Activated T-cell treated with anti-CD3 and anti-CD28 coated beads, Interleukin-2, amount 50 U/mL, for 1 hour (primary cell): ENCODE results near the gene THSD7A.

Experiments used
- DNase-seq: peaks from one replicate; pipeline ENCODE4 v3.0.0-alpha.2; 2020

THSD7A gene

DNA sequence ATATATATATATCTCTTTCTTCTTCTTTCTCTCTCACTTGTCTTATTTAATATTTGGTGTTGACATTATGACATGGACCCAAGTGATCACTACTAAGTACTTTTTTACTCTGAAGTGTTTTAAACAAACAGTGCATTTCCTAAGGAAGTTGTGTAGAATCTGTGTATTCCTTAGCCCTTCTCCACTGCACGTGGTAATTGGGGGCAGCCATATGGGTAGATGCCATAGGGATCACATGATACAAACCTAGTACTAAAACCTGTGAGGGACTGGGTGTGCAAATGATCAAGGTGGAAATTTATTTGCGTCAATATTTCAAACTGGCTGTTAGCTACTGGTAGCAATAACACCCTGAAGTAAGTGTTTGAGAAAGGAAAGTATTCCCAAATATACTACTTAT is 25.0 kb downstream of the THSD7A start:
- no peak for DNase-seq

DNA sequence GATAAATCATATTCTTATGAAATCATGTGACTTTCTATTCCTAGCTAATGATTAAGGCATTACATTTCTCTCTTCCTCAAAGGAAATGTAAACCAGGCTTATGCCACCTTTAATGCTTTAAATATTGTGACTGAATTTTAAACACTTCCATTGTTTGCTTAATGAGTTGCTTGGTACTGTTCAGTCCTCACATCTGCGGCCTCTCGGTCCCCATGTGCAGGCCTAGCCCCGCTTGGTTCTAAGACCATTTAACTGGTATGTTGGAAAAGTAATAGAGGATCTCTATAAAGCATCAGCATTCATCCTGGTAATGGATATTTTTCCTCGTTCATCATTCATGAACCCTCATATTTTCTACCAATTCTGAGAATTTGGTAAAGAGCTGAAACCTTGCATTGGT is 27.4 kb downstream of the THSD7A start:
- DNase-seq: no peak

DNA sequence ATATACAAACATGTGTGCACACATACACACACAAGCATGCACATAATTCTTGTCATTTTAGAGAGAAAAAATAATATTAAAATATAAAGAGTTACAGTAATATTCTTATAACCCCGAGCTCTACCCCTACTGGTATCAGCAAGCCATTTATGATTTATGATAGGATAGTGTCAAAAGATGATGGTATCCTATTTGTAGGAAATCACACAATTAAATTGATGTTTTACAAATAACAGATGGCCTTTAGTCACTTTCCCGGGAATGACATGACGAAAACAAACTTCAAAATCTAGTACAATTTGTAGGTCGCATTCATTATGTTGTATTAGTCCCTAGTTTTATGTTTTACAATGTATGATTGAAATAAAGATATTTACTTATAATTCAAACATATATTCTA is 36.8 kb downstream of the THSD7A start:
- DNase-seq: no peak

DNA sequence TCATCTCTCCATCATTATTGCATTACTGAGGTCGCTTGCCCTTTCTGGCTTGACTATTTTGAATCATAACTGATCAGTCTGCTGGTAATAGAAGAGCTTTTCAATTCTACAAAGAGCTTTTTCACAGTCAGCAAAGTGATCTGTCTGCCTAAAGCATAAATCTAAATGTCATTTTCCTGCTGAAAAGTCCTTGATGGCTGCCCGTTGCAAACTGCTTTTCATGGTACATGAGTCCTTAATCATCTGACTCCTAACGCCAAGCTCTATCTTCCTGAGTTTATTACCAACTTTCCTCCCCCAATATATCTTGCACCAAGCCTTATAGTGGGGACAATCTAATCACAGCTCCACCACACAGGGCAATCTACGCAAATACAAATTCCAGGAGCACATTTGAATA is 39.8 kb downstream of the THSD7A start:
- no peak for DNase-seq

DNA sequence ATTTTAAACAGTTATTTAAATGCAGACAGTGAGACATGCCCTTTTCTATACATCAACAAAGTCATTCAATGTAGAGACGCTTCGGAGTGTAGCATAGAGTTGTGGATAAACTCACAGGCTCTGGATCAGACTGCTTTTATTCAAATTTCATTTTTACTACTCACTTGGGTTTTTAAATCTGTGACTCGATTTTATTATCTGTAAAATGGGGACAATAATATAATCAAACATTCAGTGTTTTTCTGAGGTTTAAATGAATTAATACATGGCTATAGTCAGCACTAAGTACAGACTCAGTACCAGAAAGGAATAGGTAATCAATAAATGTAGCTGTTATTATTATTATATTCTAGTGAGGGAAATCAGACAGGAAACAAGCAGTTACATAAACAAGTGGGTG is 43.4 kb downstream of the THSD7A start:
- DNase-seq: no peak

DNA sequence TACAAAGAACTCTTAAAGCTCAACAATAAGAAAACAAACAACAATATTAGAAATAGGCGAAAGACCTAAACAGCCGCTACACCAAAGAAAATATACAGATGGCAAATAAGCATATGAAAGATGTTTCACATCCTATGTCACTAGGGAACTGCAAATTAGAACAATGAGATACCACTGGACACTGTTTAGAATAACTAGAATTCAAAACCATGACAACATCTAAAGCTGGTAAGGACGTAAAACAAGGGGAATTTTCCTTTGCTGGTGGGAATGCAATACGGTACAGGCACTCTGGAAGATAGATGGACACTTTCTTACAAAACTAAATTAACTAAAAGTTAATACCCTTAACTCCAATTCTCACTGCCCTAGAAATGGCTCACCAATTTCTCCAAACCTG is 44.5 kb downstream of the THSD7A start:
- no peak for DNase-seq

DNA sequence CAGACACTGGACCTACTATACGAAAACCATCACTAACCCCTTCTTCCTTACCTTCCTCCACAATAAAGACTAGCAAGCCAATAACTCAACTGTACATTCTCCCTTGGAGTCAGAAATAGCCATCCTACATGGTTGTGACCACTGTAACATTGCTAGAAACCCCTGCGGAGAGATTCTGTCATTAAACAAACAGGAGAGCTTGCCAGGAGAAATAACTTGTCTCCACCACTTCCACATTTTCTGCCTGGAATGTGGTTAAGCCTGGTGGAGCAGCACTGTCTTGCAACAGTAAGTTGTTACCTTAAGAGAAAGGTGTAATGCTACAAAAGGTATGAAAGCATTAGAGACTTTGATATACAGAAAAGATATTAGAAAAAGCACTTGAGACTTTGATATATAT is 45.8 kb downstream of the THSD7A start:
- DNase-seq: no peak

DNA sequence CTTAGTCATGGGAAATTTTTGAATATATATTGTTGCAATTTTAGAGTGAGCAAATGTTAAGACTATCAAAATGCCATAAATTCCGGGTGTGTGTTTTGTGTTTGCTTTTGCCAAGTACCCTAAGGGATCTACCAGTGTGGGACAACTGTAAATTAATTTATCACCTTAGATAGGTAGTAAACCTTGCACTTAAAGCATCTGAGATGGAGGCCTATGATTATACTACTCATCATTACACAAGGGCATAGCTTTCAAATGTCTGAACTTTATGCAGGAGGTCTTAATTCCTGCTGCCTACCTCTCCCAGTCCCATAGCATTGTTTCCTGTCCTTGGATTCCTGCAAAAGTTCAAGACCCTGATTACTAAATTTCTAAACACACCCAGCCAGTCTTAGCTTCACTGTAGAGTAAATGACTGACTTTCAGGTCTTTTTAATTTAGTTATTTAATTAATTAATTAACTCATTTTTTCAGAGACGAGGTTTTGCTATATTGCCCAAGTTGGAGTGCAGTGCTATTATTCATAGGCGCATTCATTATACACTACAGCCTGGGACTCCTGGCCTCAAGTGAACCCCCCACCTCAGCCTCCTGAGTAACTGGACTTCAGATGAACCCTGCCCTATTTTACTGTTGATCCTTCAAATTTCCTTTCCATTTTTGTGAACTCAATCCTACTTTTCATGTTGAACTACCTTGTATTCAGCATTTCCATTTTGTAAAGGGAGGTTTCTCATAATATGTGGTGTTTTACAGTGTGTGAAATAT is 47.0 kb downstream of the THSD7A start:
- no peak for DNase-seq

DNA sequence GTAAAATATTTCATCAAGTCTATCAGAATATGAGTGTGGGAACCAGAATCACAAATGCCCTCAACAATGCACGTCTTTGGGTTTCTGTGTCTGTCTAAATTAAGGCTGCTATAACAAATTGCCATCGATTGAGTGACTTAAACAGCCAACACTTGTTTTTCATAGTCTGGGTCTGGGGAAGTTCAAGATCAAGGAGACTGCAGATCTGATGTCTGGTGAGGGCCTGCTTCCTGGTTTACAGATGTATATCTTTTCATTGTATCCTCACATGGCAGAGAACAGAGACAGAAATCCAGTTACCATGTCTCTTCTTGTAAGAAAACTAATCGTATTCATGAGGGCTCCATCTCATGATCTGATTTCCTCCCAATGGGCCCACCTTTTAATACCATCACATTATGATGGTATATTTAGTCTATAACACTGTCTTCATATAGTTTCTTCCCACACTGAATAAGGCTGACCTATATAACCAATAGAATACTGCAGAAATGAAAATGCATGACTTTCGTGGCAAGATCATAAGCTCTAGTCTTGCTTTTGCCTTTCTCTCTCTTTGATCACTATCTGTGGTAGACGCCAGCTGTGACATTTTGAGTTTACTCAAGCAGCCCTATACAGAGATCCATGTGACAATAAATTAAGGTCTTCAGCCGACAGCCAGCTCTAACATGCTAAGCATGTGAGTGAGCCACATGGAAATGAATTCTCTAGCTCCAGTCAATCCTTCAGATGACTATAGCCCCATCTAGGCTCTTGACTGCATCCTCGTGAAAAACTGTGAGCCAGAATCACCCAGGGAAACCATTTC is 51.9 kb downstream of the THSD7A start:
- no peak for DNase-seq

DNA sequence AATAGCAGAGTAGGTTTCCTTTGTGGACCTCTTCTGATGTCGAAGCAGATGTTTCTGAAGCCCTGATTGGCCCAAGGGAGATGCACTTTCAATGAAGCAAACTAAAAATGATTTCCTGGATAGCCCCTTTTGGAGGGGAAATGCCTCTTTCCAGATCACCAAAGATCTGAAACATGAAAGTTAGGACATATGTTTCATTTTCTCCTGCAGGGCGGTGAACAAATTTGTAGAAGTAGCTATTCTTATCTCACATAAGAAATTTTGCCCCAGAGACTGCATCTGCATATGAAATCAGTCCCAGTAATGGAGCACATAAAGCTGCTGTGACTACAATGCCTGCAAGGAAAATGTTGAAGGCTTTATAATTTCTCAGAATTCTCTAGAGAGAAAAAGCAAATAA is 56.0 kb downstream of the THSD7A start:
- no peak for DNase-seq

DNA sequence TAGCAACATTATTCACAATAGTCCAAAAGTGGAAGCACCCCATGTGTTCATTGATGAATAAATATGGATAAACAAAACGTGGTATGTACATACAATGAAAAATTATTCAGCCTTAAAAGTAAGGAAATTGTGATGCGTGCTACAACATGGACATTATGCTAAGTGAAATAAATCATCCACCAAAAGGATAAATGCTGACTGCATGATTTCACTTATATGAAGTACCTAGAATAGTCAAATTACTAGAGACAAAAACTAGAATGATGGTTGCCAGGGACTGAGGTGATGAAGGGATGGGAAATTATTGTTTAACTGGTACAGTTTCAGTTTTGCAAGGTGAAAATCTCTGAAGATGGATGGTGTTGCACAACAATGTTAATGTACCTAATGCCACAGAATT is 56.6 kb downstream of the THSD7A start:
- no peak for DNase-seq

DNA sequence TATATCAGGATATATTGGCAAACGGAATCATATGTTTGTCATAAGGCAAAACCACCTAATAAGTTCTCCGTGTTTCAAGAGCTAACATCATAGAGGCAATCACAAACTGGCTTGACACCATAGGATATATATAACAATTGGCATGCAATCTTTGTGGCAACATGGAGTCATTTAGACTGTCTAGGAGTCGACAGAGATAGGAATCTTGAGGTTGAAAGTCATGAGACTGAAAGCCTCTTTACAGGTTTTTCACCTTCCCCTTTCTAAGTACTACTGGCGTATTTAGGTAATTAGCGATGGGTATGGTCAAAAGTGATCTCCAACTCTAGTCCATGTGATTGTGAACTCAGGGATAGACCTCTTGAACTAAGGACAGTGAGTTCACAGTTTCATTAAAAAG is 63.7 kb downstream of the THSD7A start:
- DNase-seq: no peak

DNA sequence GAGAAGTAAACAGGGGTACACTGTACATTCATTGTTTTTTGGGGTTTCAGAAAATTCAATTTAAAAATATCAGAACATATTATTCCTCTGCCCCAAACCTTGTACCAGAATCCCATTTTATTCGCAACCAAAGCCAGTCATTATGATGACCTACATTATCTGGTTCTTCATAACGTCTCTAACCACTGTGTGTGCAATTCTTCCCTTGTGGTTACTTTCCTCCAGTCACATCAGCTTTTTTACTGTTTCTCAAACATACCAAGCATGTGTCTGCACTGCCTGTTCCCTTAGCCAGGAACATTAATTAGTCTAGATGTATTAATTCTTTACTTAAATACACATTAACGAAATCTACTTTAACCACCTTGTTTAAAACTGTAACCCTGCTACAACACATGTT is 64.8 kb downstream of the THSD7A start:
- no peak for DNase-seq

DNA sequence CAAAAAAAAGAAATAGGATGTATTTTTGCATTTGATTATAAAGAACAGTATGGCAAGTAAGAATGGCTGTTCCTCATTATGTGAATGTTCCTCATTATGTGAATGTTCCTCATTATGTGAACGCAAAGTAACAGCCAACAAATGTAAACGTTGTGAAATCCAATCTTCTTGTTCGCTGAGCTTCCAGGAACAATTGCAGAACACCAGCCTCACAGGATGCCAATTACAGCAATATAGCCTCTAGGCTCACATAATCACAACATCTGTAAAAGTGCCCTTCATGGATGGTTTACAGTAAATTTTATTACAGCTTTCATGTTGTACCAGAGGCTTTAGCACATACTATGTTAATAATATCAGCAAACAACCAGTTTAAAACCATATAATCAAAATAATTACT is 71.6 kb downstream of the THSD7A start:
- no peak for DNase-seq

DNA sequence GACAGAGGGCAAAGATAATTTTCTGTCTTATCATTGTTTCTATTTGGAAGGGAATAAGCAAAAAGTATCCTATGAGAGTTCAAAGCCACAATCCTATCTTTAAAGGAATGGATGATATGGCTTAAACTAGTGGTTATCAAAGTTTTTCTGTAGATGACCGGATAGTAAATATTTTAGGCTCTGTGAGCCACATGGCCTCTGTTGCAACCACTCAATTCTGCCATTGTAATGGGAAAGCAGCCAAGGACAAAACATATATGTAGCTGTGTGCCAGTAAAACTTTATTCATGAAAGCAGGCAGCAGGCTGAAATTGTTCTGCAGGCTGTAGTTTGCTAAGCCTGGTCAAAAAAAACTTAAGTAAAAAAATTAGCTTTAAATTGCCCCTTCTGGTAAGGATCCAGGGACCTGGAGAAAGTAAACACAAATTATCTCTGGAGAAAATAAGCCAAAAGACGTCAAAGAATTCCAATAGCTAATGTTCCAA is 73.3 kb downstream of the THSD7A start:
- no peak for DNase-seq

DNA sequence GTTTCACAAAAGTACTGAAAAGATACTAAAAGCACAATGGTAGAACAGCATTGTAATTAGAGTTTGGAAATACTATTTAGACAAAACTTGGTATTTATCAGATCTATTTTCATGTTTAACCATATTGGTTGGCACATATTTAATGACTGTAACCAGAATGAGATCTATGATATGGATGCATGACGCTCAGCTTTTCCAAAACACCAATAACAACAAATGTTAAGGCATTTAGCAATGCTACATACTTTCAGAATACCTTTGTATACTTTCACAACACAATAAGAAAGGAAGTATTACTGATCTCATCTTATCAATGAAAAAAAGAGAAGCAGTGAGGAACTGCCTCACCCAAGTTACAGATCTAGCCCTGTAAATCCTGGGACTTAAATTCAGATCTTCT is 74.8 kb downstream of the THSD7A start:
- DNase-seq: no peak

DNA sequence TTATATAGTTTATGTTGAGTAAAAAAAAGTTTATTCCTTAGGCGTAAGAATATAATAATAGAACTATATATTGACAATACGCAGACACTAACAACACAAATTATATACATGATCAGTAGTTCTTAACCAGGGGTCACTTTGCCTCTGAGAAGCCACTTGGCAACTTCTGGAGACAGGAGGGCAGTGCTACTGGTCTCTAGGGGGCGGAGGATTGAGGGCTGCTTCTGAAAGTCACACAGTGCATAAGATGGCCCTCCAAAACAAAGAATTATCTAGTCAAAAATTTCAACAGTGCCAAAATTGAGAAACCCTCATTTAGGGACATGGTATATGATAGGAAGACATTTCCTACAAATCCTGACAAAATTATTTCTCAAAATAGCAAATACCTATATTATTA is 77.1 kb downstream of the THSD7A start:
- no peak for DNase-seq

DNA sequence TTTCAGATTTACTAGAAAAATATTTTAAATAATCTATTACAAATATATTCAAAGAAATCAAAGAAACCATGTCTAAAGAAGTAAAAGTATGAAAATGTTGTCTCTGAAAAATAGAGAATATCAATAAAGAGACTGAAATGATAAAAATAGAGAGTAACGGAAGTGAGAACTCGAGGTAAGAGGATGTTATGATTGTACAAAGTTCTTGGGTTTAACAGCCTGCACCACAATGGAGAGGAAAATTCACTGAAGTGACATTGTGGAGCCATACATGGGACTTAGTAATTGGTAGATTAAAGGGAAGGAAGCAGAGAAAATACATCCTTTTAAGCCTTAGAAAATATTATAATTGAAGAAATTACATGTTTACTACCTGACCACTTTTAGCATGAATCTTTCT is 77.9 kb downstream of the THSD7A start:
- no peak for DNase-seq

DNA sequence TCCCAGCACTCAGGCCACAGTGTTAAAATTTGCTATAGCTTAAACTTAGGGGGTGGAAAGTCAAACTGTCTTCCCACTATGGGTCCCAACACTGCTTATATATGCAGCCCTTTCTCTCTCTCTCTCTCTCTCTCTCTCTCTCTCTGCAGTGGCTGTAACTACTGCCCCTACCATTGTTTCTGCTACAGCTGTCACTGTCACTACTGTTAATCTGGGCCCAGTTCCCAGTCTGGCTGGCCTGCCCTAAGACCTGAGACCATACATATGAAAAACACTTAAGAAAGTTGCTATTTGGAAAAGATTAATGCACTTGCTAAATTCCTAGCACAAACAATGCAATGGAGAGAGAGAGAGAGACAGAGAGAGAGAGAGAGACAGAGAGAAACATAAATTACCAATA is 78.6 kb downstream of the THSD7A start:
- DNase-seq: no peak

DNA sequence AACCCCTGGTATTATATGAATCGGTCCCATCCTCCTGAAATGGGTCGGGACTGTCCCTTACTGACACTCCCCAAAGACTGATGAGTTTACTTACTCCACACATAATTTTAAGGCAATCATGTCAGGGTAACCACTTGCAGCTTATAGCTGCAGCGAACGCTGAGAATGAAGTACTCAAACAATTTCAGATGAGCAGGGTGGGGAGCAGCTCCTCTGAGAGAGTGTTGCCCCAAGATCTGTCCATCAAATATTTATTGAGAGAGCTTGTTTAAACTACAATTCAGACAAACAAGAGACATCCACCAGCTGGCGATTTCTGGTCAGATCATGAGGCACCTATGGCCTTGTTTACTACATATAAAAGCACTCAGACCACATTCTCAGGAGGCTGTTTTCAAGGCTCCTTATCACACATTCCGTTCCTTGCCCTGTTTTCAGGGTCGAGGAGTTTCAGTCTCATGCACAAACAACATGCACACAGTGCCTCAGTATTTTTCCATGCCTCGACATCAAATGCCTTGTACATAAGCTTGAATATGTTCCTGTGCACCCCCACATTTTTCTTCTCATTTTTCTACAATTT is 80.1 kb downstream of the THSD7A start:
- DNase-seq: no peak

DNA sequence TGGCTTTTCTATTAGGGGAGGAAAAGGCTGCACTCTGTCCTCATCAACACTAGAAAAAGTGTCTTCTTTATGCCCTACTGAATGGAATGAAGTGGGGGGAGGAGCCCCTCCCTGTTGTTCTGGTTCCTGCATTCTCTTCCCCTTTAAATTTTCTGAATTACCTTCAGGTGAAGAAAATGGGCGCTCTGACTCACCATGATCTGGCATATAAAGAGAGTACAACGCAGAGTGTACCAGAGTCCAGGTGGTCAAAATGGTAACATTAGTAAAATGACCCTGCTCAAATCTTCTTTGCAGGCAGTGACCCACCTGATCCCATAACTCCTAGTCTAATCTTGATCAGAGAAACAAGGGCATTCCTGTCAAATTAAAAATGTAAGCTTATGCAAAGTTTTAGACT is 80.7 kb downstream of the THSD7A start:
- DNase-seq: no peak

DNA sequence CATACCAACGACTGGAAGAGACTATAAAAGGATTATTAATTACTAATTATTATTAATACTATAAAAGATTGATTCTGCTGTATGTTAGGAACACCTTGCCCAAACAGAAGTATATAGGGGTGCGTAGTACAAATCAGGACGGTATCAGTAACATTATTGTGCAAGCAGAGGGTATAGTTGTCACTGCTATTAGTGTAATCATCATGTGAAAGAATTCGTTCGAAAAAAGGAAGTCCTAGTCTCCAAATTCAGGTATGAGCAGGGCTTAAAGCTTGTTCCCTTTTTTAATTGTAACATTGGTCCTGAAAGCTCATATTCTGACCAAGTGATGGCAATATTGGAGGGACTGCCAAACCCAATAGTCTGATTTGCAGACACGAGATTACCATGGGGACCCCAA is 81.8 kb downstream of the THSD7A start:
- no peak for DNase-seq

DNA sequence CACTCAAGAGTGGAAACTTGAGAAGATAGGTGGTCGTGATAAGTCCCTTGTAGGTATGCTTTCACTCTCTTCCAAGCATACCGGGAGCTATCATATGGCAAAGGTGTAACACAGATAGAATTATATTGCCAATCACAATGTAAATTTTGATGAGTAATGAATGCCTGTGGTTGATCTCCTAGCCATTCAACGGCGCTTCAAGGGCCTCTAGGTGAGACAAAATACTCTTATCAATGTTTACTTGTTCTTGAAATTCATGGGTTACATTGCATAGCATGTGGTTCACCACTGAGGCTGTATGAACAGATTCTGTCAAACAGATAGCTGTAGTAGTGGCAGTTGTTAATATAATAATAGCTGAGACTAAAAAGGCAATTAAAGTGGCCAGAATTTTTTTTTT is 82.4 kb downstream of the THSD7A start:
- no peak for DNase-seq

DNA sequence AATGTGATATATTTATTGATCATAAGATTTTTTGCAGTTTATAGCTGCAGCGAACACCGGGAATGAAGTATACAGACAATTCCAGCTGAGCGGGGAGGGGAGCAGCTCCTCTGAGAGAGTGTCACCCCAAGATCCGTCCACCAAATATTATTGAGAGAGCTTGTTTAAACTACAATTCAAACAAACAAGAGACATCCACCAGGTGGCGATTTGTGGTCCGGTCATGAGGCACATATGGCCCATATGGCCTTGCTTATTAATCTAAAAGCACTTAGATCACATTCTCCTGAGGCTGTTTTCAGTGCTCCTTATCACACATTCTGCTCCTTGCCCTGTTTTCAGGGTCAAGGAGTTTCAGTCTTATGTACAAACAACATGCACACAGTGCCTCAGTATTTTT is 83.1 kb downstream of the THSD7A start:
- DNase-seq: no peak
